Fibroblast of skin of back (primary cell): ENCODE data around the gene HDC. TPM values are rescaled to one million over a fixed set of nuclear protein-coding genes. Genes with fewer than 3 reads are reported as not detected.

ENCODE experiments used
- DNase-seq: peaks from one replicate; pipeline ENCODE4 v3.0.0-alpha.2; 2013
- polyA plus RNA-seq, 2 experiments: library from polyadenylated mRNA; unstranded; fragments of 120-200 nt; gene quantifications; one replicate each; pipeline ENCODE4 v1.2.1, GENCODE V29; 2013; ENCODE audit not compliant: insufficient read length in 2 of 2

HDC gene, protein sequence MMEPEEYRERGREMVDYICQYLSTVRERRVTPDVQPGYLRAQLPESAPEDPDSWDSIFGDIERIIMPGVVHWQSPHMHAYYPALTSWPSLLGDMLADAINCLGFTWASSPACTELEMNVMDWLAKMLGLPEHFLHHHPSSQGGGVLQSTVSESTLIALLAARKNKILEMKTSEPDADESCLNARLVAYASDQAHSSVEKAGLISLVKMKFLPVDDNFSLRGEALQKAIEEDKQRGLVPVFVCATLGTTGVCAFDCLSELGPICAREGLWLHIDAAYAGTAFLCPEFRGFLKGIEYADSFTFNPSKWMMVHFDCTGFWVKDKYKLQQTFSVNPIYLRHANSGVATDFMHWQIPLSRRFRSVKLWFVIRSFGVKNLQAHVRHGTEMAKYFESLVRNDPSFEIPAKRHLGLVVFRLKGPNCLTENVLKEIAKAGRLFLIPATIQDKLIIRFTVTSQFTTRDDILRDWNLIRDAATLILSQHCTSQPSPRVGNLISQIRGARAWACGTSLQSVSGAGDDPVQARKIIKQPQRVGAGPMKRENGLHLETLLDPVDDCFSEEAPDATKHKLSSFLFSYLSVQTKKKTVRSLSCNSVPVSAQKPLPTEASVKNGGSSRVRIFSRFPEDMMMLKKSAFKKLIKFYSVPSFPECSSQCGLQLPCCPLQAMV
- not detected for polyA plus RNA-seq (2013, experiment 1 of 2; ENCODE audit: insufficient read length)
- polyA plus RNA-seq (2013, experiment 2 of 2; ENCODE audit: insufficient read length), result not detected

GRCh38 chr15:50265620-50266019 is at the start of gene HDC:
Gene HDC (minus strand): TSS chr15:50265726. CDS start chr15:50265623, 103 bp downstream.
- no peak for DNase-seq

GRCh38 chr15:50312636-50313035 is 47.1 kb upstream of the HDC start:
- no peak for DNase-seq

GRCh38 chr15:50307799-50308198 is 42.3 kb upstream of the HDC start:
- DNase-seq, result no peak

DNA sequence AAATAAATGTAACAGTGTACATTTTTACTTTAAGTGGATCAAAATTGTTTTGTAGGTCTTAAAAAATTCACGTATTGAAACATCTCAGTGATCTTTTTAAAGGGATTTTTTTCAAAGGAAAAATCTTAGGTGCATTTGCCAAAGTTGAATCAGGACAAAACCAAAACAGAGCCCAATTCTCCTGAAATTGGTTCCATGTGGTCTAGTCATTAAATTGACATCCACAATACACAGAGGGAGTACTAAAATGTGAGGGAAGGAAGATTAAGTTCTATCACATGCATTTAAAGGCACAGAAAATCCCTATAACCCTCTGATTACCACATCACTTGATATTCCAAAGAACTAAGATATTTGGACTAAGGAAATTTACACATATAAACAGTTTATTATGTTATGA is 39.3 kb upstream of the HDC start:
- DNase-seq, result no peak

DNA sequence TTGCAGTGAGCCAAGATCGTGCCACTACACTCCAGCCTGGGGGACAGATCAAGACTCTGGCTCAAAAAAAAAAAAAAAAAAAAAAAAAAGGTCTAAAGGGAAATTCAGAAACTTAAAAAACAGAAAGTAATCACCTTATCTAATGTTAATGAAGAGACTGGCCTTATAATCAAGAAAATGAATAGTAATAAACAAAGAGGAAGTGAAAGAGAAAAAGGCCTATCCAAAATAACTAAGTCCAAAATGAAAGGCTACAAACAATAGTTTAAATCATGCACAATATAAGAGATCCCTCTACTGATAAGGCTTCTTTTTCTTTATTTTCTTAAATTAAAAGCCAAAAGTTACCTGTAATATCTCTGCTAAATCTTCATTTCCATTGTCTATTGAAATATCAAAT is 37.1 kb upstream of the HDC start:
- DNase-seq, result no peak

DNA sequence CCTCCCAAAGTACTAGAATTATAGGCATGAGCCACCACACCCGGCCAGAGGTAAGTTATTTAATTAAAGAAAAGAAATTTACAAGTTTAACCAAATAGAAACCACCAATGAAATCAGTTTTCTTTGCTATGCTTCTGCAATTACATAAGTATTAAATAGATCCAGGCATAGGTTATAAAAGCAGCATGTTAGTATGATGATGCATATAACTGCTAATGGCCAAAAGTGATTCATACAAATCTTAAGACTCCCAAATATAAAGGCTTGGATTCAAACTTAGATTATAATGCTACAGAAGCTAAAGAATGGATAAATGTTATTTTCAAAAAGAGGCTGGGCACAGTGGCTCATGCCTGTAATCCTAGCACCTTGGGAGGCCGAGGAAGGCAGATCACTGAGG is 32.8 kb upstream of the HDC start:
- no peak for DNase-seq

DNA sequence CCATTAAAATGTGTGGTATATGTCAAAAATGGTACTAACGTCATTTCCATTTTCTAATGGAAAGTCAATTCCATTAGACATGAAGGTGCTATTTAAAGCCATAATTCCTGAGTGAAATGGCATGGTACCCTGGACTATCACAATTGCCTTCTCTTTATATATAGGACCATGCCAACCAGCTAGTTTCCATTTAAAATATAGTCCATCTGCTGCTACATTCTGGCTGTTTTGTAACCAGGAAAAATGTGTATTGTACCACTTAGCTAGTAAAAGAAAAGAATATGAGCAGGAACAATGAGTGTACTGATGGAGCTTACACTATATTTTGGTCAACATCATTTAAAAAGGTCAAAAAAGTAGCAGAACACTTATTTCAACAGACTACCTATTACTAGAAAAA is 30.4 kb upstream of the HDC start:
- no peak for DNase-seq

DNA sequence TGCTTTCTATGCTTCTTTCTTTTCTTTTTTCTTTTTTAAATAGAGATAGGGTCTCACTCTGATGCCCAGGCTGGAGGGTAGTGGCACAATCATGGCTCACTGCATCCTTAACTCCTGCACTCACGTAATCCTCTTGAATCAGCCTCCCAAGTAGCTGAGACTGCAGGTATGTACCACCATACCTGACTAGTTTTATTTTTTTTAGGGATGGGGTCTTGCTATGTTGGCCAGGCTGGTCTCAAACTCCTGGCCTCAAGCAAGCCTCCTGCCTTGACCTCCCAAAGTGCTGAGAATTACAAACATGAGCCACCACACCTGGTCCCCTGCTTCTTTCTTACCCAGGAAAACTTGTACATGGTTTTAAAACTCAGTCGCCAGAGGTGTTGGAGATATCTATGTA is 24.2 kb upstream of the HDC start:
- no peak for DNase-seq

DNA sequence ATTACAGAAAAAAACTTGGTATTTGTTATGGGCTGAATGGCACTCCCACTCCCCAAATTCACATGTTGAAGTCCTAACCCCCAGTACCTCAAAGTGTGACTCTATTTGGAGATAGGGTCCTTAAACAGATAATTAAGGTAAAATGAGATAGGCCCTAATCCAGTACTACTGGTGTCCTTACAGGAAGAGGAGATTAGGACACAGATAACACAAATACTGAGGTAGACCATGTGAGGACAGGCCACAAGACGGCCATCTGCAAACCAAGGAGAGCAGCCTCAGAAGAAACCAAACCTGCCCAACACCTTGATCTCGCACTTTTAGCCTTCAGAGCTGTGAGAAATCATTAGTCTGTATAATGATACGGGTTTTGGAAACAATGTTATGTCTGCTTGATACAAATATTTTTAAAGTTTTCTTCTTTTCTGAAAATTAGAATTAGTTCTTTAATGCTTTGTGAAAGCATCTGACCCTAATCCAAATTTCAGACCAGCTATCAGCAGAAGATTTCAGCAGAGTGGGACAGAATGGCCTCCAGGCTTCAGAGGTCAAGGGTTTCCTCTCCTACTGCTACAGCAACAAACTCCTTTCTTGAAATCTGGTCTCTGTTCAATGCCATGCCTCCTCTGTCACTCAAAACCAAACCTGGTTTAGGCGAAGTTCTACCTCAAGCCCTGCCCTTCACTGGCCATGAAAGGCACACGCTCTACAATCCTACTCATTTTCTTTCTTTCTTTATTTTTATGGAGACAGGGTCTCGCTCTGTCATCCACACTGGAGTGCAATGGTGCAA is 22.0 kb upstream of the HDC start:
- DNase-seq, result no peak

GRCh38 chr15:50281427-50281826 is 15.9 kb upstream of the HDC start:
- no peak for DNase-seq

- DNase-seq, result no peak
Measured at GRCh38 chr15:50280271-50280670, 14.7 kb upstream of the HDC start.

- DNase-seq, result no peak
Measured at GRCh38 chr15:50278496-50278895, 13.0 kb upstream of the HDC start.

GRCh38 chr15:50277370-50277769 is 11.8 kb upstream of the HDC start:
- DNase-seq, result no peak

- DNase-seq, result no peak
Measured at GRCh38 chr15:50275908-50276307, 10.4 kb upstream of the HDC start.

GRCh38 chr15:50275091-50275490 is 9.6 kb upstream of the HDC start:
- no peak for DNase-seq

DNA sequence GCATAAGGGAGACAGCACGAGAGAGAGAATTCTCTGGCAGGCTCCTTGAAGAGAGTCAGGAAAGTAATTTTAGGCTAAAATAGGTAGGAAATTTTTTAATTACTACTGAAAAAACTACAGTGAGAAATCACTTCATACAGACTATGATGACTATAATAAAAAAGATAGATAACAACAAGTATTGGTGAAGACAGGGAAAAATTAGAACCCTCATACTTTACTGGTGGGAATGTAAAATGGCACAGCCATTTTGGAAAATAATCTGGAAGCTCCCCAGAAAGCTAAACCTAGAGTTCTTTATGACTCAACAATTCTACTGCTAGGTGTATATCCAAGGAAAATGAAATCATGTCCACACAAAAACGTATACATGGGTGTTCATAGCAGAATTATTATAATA is 2.1 kb upstream of the HDC start:
- no peak for DNase-seq

GRCh38 chr15:50262533-50262932 is 3.0 kb downstream of the HDC start:
- no peak for DNase-seq

DNA sequence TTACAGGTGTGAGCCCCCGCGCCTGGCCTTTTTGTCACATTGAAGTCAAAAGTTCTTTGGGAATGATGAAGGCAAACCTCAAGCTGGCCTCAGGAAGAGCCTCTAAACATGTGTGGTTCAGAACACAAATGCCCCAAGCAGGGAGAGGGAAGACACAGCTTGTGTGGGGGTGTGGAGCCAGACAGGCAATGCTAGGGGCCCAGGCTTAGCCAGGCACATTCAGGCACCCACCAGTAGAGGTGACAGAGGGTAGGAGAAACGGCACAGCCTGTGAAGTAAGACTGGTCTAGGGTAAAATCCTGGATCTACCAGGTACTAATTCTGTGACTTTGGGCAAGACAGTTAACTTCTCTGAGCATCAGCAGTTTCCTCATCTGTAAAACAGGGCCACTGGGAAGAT is 3.5 kb downstream of the HDC start:
- no peak for DNase-seq

GRCh38 chr15:50260969-50261496 is 4.5 kb downstream of the HDC start:
- DNase-seq, result no peak

GRCh38 chr15:50259276-50259675 is 6.2 kb downstream of the HDC start:
- DNase-seq, result no peak

DNA sequence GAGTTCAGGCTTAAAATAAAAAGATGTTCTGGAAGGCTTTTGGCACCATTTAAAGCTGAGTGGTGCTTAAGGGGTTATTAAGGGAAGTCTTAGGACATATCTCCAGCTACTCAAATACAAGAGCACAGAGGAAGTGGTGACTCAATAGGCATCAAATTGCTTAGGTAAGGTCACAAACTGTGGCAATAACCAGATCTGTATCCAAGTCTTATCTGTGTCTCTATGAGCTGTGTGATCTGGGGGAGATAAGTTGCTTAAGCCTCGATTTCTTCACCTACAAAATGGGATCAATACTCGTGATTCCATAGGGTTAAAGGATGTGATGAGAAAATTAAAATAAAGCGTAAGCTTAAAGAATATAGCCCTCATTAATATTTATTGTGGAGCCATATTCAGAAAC is 7.6 kb downstream of the HDC start:
- DNase-seq, result no peak

DNA sequence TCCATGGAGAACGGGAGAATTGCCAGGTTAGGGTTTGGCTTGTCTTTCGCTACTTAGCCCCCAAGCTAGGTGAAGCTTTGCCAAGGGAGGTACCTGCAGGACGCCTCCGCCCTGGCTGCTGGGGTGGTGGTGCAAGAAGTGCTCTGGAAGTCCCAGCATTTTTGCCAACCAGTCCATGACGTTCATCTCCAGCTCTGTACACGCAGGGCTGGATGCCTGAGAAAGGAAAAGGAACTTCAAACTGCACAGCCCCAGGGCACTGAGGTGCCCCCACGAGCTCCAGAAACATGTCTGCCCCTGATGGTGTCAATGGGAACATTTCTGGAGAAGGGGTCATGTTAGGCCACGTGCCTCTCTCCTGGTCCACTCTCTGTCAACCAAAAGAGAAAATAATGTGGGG is 8.2 kb downstream of the HDC start:
- DNase-seq, result no peak
